Mesenchymal stem cell (in vitro differentiated cells and primary cell): ENCODE data around the gene MTRR. TPM values are rescaled to one million over a fixed set of nuclear protein-coding genes. Genes with fewer than 3 reads are reported as not detected.

Experiments
- DNase-seq: peaks from one replicate; pipeline ENCODE4 v3.0.0-alpha.2; 2013
- H2AFZ ChIP-seq: one replicate; pipeline ENCODE4 v1.6.1; 2013; ENCODE audit warnings: low read depth, mild to moderate bottlenecking, control low read depth, inconsistent platforms, low read length, moderate library complexity
- H2AK5ac ChIP-seq: 2 replicates; pipeline ENCODE4 v1.6.1; 2013; ENCODE audit warnings: low read length, moderate library complexity, mild to moderate bottlenecking, inconsistent platforms; ENCODE audit not compliant: severe bottlenecking
- H2BK120ac ChIP-seq: one replicate; pipeline ENCODE4 v1.6.1; 2013; ENCODE audit warnings: low read depth, mild to moderate bottlenecking, inconsistent platforms, low read length, moderate library complexity
- H2BK12ac ChIP-seq, 2 experiments: one replicate each; pipeline ENCODE4 v1.6.1; 2013; ENCODE audit warnings: inconsistent platforms in 2 of 2, low read length in 2 of 2, mild to moderate bottlenecking in 2 of 2, moderate library complexity in 2 of 2, control low read depth in 1 of 2
- H2BK15ac ChIP-seq: one replicate; pipeline ENCODE4 v1.6.1; 2013; ENCODE audit warnings: mild to moderate bottlenecking, low read depth, inconsistent platforms; ENCODE audit not compliant: poor library complexity, severe bottlenecking
- H2BK5ac ChIP-seq: 2 replicates; pipeline ENCODE4 v1.6.1; 2013; ENCODE audit warnings: low read depth, mild to moderate bottlenecking, low read length, control low read depth, inconsistent platforms; ENCODE audit not compliant: poor library complexity, severe bottlenecking
- H3K14ac ChIP-seq, 2 experiments: one replicate each; pipeline ENCODE4 v1.6.1; 2013; ENCODE audit warnings: inconsistent platforms in 2 of 2, low read length in 2 of 2, control low read depth in 1 of 2, mild to moderate bottlenecking in 1 of 2, moderate library complexity in 1 of 2
- H3K18ac ChIP-seq, 2 experiments: one replicate each; pipeline ENCODE4 v1.6.1; 2013; ENCODE audit warnings: inconsistent platforms in 2 of 2, low read length in 2 of 2, control low read depth in 1 of 2, low read depth in 1 of 2, mild to moderate bottlenecking in 1 of 2
- H3K23ac ChIP-seq, 2 experiments: one replicate each; pipeline ENCODE4 v1.6.1; 2013; ENCODE audit warnings: inconsistent platforms in 2 of 2, low read length in 2 of 2, mild to moderate bottlenecking in 2 of 2, moderate library complexity in 2 of 2, control low read depth in 1 of 2
- H3K27ac ChIP-seq: 2 replicates; pipeline ENCODE4 v1.5.1; 2013; ENCODE audit warnings: mild to moderate bottlenecking, moderate library complexity, low read length, control low read depth, inconsistent platforms; ENCODE audit not compliant: poor library complexity, severe bottlenecking
- H3K27me3 ChIP-seq, 2 experiments: 2 replicates each; pipeline versions ENCODE4 v1.6.1 to v1.7.0; 2013; ENCODE audit warnings: low read length in 2 of 2, mild to moderate bottlenecking in 2 of 2, moderate library complexity in 2 of 2, control low read depth in 1 of 2, inconsistent platforms in 1 of 2; ENCODE audit not compliant: control insufficient read depth in 1 of 2, insufficient read depth in 1 of 2
- H3K36me3 ChIP-seq, 2 experiments: 2 replicates each; pipeline versions ENCODE4 v1.6.1 to v1.7.0; 2013; ENCODE audit warnings: low read length in 2 of 2, control low read depth in 1 of 2, inconsistent platforms in 1 of 2, low read depth in 1 of 2, mild to moderate bottlenecking in 1 of 2; ENCODE audit not compliant: insufficient read depth in 2 of 2, control insufficient read depth in 1 of 2
- H3K4ac ChIP-seq, 2 experiments: one replicate each; pipeline ENCODE4 v1.6.1; 2013; ENCODE audit warnings: inconsistent platforms in 2 of 2, low read length in 2 of 2, mild to moderate bottlenecking in 2 of 2, moderate library complexity in 2 of 2, control low read depth in 1 of 2, low read depth in 1 of 2
- H3K4me1 ChIP-seq: 2 replicates; pipeline ENCODE4 v1.6.1; 2013; ENCODE audit warnings: low read depth, low read length, control low read depth; ENCODE audit not compliant: control insufficient read depth, insufficient read depth
- H3K4me2 ChIP-seq: 2 replicates; pipeline ENCODE4 v1.6.1; 2013; ENCODE audit warnings: low read length, mild to moderate bottlenecking, inconsistent platforms; ENCODE audit not compliant: poor library complexity, severe bottlenecking
- H3K4me3 ChIP-seq, 2 experiments: 2 replicates each; pipeline versions ENCODE4 v1.5.1 to v1.7.0; 2013; ENCODE audit warnings: low read length in 2 of 2, mild to moderate bottlenecking in 2 of 2, control low read depth in 1 of 2, low read depth in 1 of 2; ENCODE audit not compliant: insufficient read depth in 1 of 2
- H3K79me1 ChIP-seq: replicated peaks from 2 replicates; pipeline ENCODE4 v1.6.1; 2013; ENCODE audit warnings: mild to moderate bottlenecking, control low read depth, low read length, inconsistent platforms; ENCODE audit not compliant: poor library complexity, severe bottlenecking
- H3K9ac ChIP-seq: 2 replicates; pipeline ENCODE4 v1.7.0; 2013; ENCODE audit warnings: mild to moderate bottlenecking, low read length, moderate library complexity
- H3K9me3 ChIP-seq: 2 replicates; pipeline ENCODE4 v1.7.0; 2013; ENCODE audit warnings: mild to moderate bottlenecking, low read length; ENCODE audit not compliant: control insufficient read depth
- H4K8ac ChIP-seq: one replicate; pipeline ENCODE4 v1.6.1; 2013; ENCODE audit warnings: inconsistent platforms, mild to moderate bottlenecking, low read length, moderate library complexity
- H4K91ac ChIP-seq: one replicate; pipeline ENCODE4 v1.6.1; 2013; ENCODE audit warnings: mild to moderate bottlenecking, low read length, inconsistent platforms
- whole genome bisulfite sequencing: methylation state at CpG from one replicate; pipeline ENCODE4 v1.1.7; 2013; ENCODE audit warnings: mixed read lengths; 5-methylcytosine and 5-hydroxymethylcytosine counted together
- polyA plus RNA-seq, 2 experiments: library from polyadenylated mRNA; stranded (reverse); fragments of 200-250 nt; gene quantifications; one replicate each; pipeline ENCODE4 v1.2.3, GENCODE V29; 2013

The MTRR gene
- polyA plus RNA-seq (2013, experiment 1 of 2), result 21.6 TPM
- 23.1 TPM for polyA plus RNA-seq (2013, experiment 2 of 2)

DNA sequence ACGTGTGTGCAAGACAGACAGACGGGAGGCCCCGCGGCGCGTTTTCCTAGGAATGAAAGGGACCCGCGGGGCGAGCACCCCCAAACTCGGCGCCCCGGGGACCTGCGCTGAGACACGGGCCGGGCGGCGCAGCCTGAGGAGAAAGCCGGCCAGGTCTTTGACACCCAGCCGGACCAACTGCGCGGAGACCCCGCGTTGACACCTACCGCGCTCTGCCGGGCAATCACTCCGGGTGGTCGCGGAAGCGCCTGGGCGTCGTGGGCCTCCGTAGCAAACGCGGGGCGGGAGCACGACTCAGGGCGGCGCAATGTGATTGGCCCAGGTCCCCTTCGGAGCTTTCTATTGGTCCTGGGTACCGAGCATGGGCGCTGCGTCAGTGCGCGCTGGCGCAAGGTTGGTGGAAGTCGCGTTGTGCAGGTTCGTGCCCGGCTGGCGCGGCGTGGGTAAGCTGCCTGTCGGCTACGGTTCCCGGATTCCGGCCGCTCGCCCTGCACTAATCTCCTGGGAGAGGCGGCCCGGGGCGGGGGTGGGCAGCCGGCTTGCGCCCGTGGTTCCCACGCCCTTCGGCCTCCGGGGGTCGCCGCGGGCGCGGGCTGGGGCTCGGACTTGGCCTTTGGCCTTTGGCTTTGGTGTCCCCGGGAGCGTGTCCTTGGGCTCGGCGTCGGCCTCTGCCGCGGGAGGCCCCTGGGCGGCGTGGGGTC, at the start of gene MTRR, which contains the start of gene FASTKD3:
Gene MTRR (plus strand): TSS at position 376 of the 701 bp plus-strand sequence. CDS start 1,647 bp downstream, outside the sequence.
Gene FASTKD3 (minus strand): TSS at position 259 of the 701 bp plus-strand sequence. CDS start 948 bp downstream, outside the sequence.
- Histone ChIP-seq H3K14ac (peak within 1 kb of the TSS in 1 of 2 experiments; percentile 79), H3K27me3 (no peaks in the 10 kb centered on the region), H3K27ac (no peak within 1 kb of the TSS), H2BK12ac (no peak within 1 kb of the TSS), H3K4me1 (peaks cover 2% of the 10 kb centered on the region), H2BK120ac (peak within 1 kb of the TSS; percentile 42), H4K8ac (peak within 1 kb of the TSS; percentile 71), H3K9ac (peak within 1 kb of the TSS; percentile 91), H3K36me3 (peaks cover 0 to 29% of the 10 kb centered on the region in 2 experiments), H3K18ac (peak within 1 kb of the TSS; percentile 58 to 70), H3K79me1 (peaks cover 18% of the 10 kb centered on the region), H2AFZ (peak within 1 kb of the TSS; percentile 89), H4K91ac (peak within 1 kb of the TSS; percentile 81), H3K4me2 (peak within 1 kb of the TSS; percentile 96), H3K9me3 (no peaks in the 10 kb centered on the region), H3K4me3 (peak within 1 kb of the TSS; percentile 90 to 94), H3K23ac (peak within 1 kb of the TSS in 1 of 2 experiments; percentile 86), H3K4ac (peak within 1 kb of the TSS; percentile 43 to 73), H2BK15ac (peak within 1 kb of the TSS; percentile 80), H2AK5ac (no peak within 1 kb of the TSS), H2BK5ac (peak within 1 kb of the TSS; percentile 36)
- peak; percentile 95 for DNase-seq
- WGBS, result under 1% methylated on average over 81 of the region's 83 CpGs

DNA sequence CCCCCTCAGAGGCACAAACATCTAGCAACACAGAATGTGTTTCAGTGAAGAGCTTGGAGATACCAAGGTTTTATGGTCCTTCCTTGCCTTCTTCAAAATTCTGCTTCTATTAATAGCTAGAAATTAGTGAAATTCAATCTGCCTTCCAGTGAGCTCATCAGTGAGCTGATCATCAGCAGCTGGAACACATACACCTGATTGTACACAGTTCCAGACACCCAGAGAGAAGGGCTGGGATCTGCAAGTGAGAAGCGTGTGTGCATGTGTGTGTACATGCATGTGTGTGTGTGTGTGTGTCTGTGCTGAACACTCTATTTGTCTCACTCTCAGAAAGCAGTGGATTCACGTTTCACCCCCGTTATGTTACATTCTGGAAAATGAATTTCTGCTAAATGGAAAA, 46.5 kb upstream of the MTRR start:
- no peaks in the 10 kb centered on the region for H3K79me1 ChIP-seq
- no peak overlapping the region for H2BK120ac ChIP-seq
- WGBS, result 71% methylated on average over 3 of the region's 3 CpGs
- no peak overlapping the region for H2AFZ ChIP-seq
- no peak overlapping the region for H3K23ac ChIP-seq
- H2BK5ac ChIP-seq, result no peak overlapping the region
- peaks cover 14 to 40% of the 10 kb centered on the region in 2 experiments for H3K27me3 ChIP-seq
- no peak overlapping the region for H4K91ac ChIP-seq
- no peak overlapping the region for H4K8ac ChIP-seq
- H2BK15ac ChIP-seq, result no peak overlapping the region
- no peaks in the 10 kb centered on the region for H3K36me3 ChIP-seq
- no peak overlapping the region for H3K9ac ChIP-seq
- H3K4me3 ChIP-seq, result no peak overlapping the region
- H3K9me3 ChIP-seq, result no peaks in the 10 kb centered on the region
- H3K18ac ChIP-seq, result no peak overlapping the region
- H3K4ac ChIP-seq, result no peak overlapping the region
- H2AK5ac ChIP-seq, result no peak overlapping the region
- H3K4me2 ChIP-seq, result no peak overlapping the region
- no peaks in the 10 kb centered on the region for H3K4me1 ChIP-seq
- no peak overlapping the region for H3K27ac ChIP-seq
- H3K14ac ChIP-seq, result no peak overlapping the region
- no peak for DNase-seq
- H2BK12ac ChIP-seq, result no peak overlapping the region

DNA sequence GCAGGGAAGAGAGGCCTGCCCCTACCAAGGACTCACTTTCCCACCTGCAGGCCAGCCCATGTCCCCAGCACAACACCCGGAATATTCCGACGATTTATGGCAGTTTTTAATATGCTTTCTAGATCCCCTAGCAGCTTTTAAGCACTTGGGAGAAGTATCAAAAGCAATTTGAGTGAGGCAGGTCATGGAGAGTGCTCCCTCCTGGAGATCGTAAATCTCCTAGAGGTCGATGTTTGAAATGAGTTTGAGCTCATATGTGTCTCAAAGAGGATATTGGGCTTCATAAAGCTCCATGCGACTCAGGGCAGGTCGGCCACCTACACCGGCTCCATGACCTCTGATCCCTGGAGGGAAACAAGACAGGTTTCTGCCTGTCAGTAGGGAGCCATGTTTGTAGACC, 45.4 kb upstream of the MTRR start:
- Histone ChIP-seq H2AK5ac (no peak overlapping the region), H3K9me3 (no peaks in the 10 kb centered on the region), H3K4me1 (no peaks in the 10 kb centered on the region), H3K23ac (no peak overlapping the region), H3K14ac (no peak overlapping the region), H3K27me3 (peaks cover 19 to 40% of the 10 kb centered on the region in 2 experiments), H3K4me3 (no peak overlapping the region), H2AFZ (no peak overlapping the region), H3K36me3 (no peaks in the 10 kb centered on the region), H2BK15ac (no peak overlapping the region), H3K79me1 (no peaks in the 10 kb centered on the region), H2BK120ac (no peak overlapping the region), H4K91ac (no peak overlapping the region), H3K9ac (no peak overlapping the region), H3K4ac (no peak overlapping the region), H3K4me2 (no peak overlapping the region), H2BK12ac (no peak overlapping the region), H4K8ac (no peak overlapping the region), H2BK5ac (no peak overlapping the region), H3K18ac (no peak overlapping the region), H3K27ac (no peak overlapping the region)
- no peak for DNase-seq
- WGBS, result 66% methylated on average over 8 of the region's 8 CpGs

DNA sequence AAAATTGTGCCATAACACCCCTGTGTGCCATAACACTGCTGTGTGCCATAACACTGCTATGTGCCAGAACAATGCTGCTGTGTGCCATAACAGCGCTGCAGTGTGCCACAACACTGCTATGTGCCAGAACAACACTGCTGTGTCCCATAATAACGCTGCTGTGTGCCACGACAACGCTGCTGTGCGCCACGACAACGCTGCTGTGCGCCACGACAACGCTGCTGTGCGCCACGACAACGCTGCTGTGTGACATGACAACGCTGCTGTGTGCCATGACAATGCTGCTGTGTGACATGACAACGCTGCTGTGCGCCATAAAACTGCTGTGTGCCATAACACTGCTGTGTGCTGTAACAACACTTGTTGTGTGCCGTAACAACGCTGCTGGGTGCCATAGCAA, 44.0 kb upstream of the MTRR start:
- Histone ChIP-seq H2AFZ (no peak overlapping the region), H2AK5ac (no peak overlapping the region), H3K4me2 (no peak overlapping the region), H3K23ac (no peak overlapping the region), H3K4me1 (no peaks in the 10 kb centered on the region), H3K79me1 (no peaks in the 10 kb centered on the region), H2BK120ac (no peak overlapping the region), H2BK5ac (no peak overlapping the region), H2BK15ac (no peak overlapping the region), H3K27ac (no peak overlapping the region), H3K36me3 (no peaks in the 10 kb centered on the region), H3K18ac (no peak overlapping the region), H3K27me3 (peaks cover 28 to 37% of the 10 kb centered on the region in 2 experiments), H3K4me3 (no peak overlapping the region), H3K14ac (peak overlapping the region in 1 of 2 experiments; percentile 59), H2BK12ac (no peak overlapping the region), H3K4ac (no peak overlapping the region), H3K9ac (no peak overlapping the region), H4K8ac (no peak overlapping the region), H3K9me3 (no peaks in the 10 kb centered on the region), H4K91ac (peak overlapping the region; percentile 61)
- no peak for DNase-seq
- 87% methylated on average over 18 of the region's 18 CpGs for WGBS
